HCT116 (cell line): ENCODE data around the gene DDX39B.
A peak's percentile ranks its signal among the peaks of the same experiment; 100 is the strongest.

ENCODE experiments used
- CEBPB ChIP-seq: IDR thresholded peaks from 2 replicates; pipeline ENCODE4 v1.6.1; 2012; ENCODE audit warnings: low read depth
- EGR1 ChIP-seq: IDR thresholded peaks from 2 replicates; pipeline ENCODE4 v1.6.1; 2012; ENCODE audit warnings: low read depth
- EZH2phosphoT487 ChIP-seq: fragments of 200-600 bp; IDR thresholded peaks from 2 replicates; pipeline ENCODE4 v1.6.1; 2018; ENCODE audit warnings: antibody characterized with exemption, borderline replicate concordance
- FOSL1 ChIP-seq: IDR thresholded peaks from 2 replicates; pipeline ENCODE4 v1.6.1; 2012; ENCODE audit warnings: low read depth
- POLR2A ChIP-seq: IDR thresholded peaks from 2 replicates; pipeline ENCODE4 v1.7.0; 2011; ENCODE audit warnings: borderline replicate concordance; ENCODE audit not compliant: insufficient read depth, insufficient read length; ENCODE audit errors: extremely low read depth
- POLR2AphosphoS5 ChIP-seq: IDR thresholded peaks from 2 replicates; pipeline ENCODE4 v1.6.1; 2011; ENCODE audit warnings: mild to moderate bottlenecking, low read depth, low read length, moderate library complexity
- RAD21 ChIP-seq: IDR thresholded peaks from 2 replicates; pipeline ENCODE4 v1.6.1; 2012; ENCODE audit warnings: low read depth, mild to moderate bottlenecking
- REST ChIP-seq: IDR thresholded peaks from 2 replicates; pipeline ENCODE4 v1.6.1; 2012; ENCODE audit warnings: low read depth
- SIN3A ChIP-seq: IDR thresholded peaks from 2 replicates; pipeline ENCODE4 v1.6.1; 2012; ENCODE audit warnings: low read depth
- SP1 ChIP-seq: IDR thresholded peaks from 2 replicates; pipeline ENCODE4 v1.6.1; 2012; ENCODE audit warnings: low read depth
- TCF7L2 ChIP-seq: IDR thresholded peaks from 2 replicates; pipeline ENCODE4 v1.7.0; 2011; ENCODE audit warnings: borderline replicate concordance, inconsistent platforms; ENCODE audit not compliant: insufficient read depth, insufficient read length; ENCODE audit errors: extremely low read depth
- ZNF274 ChIP-seq: fragments of 200-500 bp; sonication (Bioruptor generic); IDR thresholded peaks from 2 replicates; pipeline ENCODE4 v1.6.1; 2014; ENCODE audit warnings: mild to moderate bottlenecking, low read depth, low read length, inconsistent platforms
- TF ChIP-seq, protein P1 (sequence below), 3 experiments: fragments of 200-600 bp in 1 of 3; sonication (generic) in 1 of 3; IDR thresholded peaks in 2 of 3; conservative IDR thresholded peaks in 1 of 3; 2 replicates each; pipeline ENCODE4 v1.5.1; 2012 to 2017; ENCODE audit warnings: low read depth in 2 of 3, low read length in 2 of 3, antibody characterized with exemption in 1 of 3, borderline replicate concordance in 1 of 3, control low read depth in 1 of 3, mild to moderate bottlenecking in 1 of 3, mixed read lengths in 1 of 3, mixed run types in 1 of 3, moderate library complexity in 1 of 3; ENCODE audit not compliant: insufficient read depth in 1 of 3
- TF ChIP-seq, protein P2 (sequence below): IDR thresholded peaks from 2 replicates; pipeline ENCODE4 v1.6.1; 2011; ENCODE audit warnings: mild to moderate bottlenecking, low read length, moderate library complexity; ENCODE audit not compliant: insufficient replicate concordance; ENCODE audit errors: extremely low read depth

DNA sequence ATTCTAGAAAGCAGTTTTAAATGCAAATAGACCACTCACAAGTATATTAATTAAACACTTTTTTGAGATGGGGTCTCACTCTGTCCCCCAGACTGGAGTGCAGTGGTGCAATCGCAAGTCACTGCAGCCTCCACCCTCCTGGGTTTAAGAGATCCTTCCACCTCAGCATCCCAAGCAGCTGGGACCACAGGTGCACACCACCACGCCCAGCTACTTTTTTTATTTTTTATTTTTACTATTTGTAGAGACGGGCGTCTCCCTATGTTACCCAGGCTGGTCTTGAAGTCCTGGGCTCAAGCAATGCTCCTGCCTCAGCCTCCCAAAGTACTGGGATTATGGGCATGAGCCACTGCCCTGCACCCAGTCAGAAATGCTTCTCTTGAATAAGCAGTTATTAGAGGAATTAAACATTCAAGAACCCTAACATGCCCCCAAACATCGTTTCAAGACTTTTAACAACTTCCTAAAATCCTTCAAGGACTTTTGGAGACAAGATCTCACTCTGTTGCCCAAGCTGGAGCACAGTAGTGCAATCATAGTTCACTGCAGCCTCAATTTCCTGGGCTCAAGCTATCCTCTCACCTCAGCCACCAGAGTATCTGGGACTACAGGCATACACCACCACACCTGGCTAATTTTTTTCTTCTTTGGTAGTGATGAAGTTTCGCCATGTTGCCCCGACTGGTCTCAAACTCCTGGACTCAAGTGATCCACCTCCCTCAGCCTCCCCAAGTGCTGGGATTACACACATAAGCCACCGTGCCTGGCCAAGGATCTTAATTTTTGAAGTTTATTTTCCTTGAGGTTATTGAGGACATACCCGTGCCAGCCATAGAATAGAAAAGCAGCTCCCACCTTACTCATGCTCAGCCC, 9.8 kb downstream of the DDX39B start:
- TF ChIP-seq REST (no peak), TCF7L2 (no peak), POLR2AphosphoS5 (peak; percentile 26; the same call in 1 of the 2 replicates), RAD21 (no peak), ZNF274 (no peak), POLR2A (no peak), EGR1 (no peak), EZH2phosphoT487 (no peak), FOSL1 (no peak), CEBPB (no peak), SIN3A (no peak), SP1 (no peak)
- TF ChIP-seq, protein P1, sequence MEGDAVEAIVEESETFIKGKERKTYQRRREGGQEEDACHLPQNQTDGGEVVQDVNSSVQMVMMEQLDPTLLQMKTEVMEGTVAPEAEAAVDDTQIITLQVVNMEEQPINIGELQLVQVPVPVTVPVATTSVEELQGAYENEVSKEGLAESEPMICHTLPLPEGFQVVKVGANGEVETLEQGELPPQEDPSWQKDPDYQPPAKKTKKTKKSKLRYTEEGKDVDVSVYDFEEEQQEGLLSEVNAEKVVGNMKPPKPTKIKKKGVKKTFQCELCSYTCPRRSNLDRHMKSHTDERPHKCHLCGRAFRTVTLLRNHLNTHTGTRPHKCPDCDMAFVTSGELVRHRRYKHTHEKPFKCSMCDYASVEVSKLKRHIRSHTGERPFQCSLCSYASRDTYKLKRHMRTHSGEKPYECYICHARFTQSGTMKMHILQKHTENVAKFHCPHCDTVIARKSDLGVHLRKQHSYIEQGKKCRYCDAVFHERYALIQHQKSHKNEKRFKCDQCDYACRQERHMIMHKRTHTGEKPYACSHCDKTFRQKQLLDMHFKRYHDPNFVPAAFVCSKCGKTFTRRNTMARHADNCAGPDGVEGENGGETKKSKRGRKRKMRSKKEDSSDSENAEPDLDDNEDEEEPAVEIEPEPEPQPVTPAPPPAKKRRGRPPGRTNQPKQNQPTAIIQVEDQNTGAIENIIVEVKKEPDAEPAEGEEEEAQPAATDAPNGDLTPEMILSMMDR (IDR thresholded peaks at IDR 0.05 in 2 of 3, conservative IDR thresholded peaks at IDR 0.05 in 1 of 3; ENCODE audit: borderline replicate concordance in 1 of 3, insufficient read depth in 1 of 3, low read depth in 2 of 3, low read length in 2 of 3): no peak
- TF ChIP-seq, protein P2, sequence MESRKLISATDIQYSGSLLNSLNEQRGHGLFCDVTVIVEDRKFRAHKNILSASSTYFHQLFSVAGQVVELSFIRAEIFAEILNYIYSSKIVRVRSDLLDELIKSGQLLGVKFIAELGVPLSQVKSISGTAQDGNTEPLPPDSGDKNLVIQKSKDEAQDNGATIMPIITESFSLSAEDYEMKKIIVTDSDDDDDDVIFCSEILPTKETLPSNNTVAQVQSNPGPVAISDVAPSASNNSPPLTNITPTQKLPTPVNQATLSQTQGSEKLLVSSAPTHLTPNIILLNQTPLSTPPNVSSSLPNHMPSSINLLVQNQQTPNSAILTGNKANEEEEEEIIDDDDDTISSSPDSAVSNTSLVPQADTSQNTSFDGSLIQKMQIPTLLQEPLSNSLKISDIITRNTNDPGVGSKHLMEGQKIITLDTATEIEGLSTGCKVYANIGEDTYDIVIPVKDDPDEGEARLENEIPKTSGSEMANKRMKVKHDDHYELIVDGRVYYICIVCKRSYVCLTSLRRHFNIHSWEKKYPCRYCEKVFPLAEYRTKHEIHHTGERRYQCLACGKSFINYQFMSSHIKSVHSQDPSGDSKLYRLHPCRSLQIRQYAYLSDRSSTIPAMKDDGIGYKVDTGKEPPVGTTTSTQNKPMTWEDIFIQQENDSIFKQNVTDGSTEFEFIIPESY: no peak
